HepG2 (cell line): ENCODE results near the gene METTL15.

ENCODE experiments used
- FOXK2 ChIP-seq: fragments of 450-650 bp; IDR thresholded peaks from 2 replicates; pipeline ENCODE4 v1.6.1; 2016
- KDM3A ChIP-seq: IDR thresholded peaks from 2 replicates; pipeline ENCODE4 v1.6.1; 2018; ENCODE audit warnings: low read depth, missing compliant biosample characterization
- MYC ChIP-seq: sonication (generic); formaldehyde crosslinking; IDR thresholded peaks from 2 replicates; pipeline ENCODE4 v1.9.0; 2021; ENCODE audit warnings: missing genetic modification reagents, borderline replicate concordance
- NR2F1 ChIP-seq, 2 experiments: fragments of 450-650 bp in 1 of 2; formaldehyde crosslinking in 1 of 2; IDR thresholded peaks; 2 replicates each; pipeline versions ENCODE4 v1.5.0 to v1.6.1; 2016 to 2020; ENCODE audit warnings: mild to moderate bottlenecking in 1 of 2, missing compliant biosample characterization in 1 of 2, missing genetic modification reagents in 1 of 2, moderate library complexity in 1 of 2
- POLR2AphosphoS2 ChIP-seq: IDR thresholded peaks from 2 replicates; pipeline ENCODE4 v1.6.1; 2011; ENCODE audit warnings: low read depth, low read length, improper control_type of control experiment
- PRMT3 ChIP-seq: sonication (generic); formaldehyde crosslinking; IDR thresholded peaks from 2 replicates; pipeline ENCODE4 v1.8.1; 2022; ENCODE audit warnings: low read depth, mild to moderate bottlenecking, moderate library complexity, missing genetic modification reagents, borderline replicate concordance
- SP1 ChIP-seq, 2 experiments: fragments of 450-650 bp in 1 of 2; sonication (generic) in 1 of 2; formaldehyde crosslinking in 1 of 2; IDR thresholded peaks; 2 replicates each; pipeline versions ENCODE4 v1.4.0 to v1.6.1; 2016 to 2020; ENCODE audit warnings: missing genetic modification reagents in 1 of 2
- TF ChIP-seq, protein P1 (sequence below): sonication (generic); formaldehyde crosslinking; IDR thresholded peaks from 2 replicates; pipeline ENCODE4 v1.4.0; 2020; ENCODE audit warnings: missing genetic modification reagents
- TF ChIP-seq, protein P2 (sequence below), 2 experiments: sonication (generic) in 1 of 2; formaldehyde crosslinking in 1 of 2; IDR thresholded peaks; 2 replicates each; pipeline versions ENCODE4 v1.6.1 to v1.9.0; 2014 to 2022; ENCODE audit warnings: antibody characterized with exemption in 1 of 2, borderline replicate concordance in 1 of 2, inconsistent platforms in 1 of 2, low read depth in 1 of 2, missing genetic modification reagents in 1 of 2
- TF ChIP-seq, protein P3 (sequence below): sonication (generic); formaldehyde crosslinking; IDR thresholded peaks from 2 replicates; pipeline ENCODE4 v1.5.1; 2020; ENCODE audit warnings: mild to moderate bottlenecking, moderate library complexity, missing genetic modification reagents
- TF ChIP-seq, protein P4 (sequence below): sonication (generic); formaldehyde crosslinking; IDR thresholded peaks from 2 replicates; pipeline ENCODE4 v1.5.0; 2020; ENCODE audit warnings: mild to moderate bottlenecking, missing genetic modification reagents, moderate library complexity

DNA sequence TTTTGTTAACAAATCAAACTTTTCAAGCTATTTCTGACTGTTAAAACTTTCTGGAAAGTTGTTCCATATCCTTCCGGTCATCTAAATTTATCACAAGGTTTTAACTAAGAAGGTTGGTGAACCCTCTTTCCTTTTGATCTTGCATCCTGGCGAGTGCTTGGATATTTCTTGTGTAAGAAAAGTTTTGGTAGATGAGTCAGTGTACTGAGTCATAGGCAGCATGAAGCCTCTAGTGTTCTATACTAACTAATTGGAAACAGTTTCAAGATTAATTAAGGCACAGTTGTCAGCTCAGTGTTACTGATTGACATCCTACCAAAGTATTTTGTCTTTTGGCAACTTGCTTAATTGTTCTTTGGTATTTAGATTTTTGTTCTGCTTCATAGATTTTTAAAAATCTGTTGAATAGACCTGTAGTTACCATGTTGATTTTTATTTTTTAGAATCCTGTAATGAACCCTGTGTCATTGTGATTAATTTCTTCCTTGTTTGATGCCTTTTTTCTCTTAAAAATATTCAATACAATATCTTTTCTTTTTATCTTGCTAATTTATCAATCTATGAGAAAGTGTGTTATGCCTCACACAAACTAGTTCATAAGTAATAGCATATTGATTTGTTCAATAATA lies 38.0 kb downstream of the METTL15 start:
- TF ChIP-seq, protein P1, sequence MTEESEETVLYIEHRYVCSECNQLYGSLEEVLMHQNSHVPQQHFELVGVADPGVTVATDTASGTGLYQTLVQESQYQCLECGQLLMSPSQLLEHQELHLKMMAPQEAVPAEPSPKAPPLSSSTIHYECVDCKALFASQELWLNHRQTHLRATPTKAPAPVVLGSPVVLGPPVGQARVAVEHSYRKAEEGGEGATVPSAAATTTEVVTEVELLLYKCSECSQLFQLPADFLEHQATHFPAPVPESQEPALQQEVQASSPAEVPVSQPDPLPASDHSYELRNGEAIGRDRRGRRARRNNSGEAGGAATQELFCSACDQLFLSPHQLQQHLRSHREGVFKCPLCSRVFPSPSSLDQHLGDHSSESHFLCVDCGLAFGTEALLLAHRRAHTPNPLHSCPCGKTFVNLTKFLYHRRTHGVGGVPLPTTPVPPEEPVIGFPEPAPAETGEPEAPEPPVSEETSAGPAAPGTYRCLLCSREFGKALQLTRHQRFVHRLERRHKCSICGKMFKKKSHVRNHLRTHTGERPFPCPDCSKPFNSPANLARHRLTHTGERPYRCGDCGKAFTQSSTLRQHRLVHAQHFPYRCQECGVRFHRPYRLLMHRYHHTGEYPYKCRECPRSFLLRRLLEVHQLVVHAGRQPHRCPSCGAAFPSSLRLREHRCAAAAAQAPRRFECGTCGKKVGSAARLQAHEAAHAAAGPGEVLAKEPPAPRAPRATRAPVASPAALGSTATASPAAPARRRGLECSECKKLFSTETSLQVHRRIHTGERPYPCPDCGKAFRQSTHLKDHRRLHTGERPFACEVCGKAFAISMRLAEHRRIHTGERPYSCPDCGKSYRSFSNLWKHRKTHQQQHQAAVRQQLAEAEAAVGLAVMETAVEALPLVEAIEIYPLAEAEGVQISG (CRISPR knock-in tag), result no peak
- TF ChIP-seq PRMT3 (no peak), POLR2AphosphoS2 (no peak), NR2F1 (CRISPR knock-in tag; IDR thresholded peaks at IDR 0.05) (no peak), MYC (CRISPR knock-in tag) (no peak), FOXK2 (no peak), KDM3A (no peak), SP1 (IDR thresholded peaks at IDR 0.05) (no peak), SP1 (CRISPR knock-in tag; IDR thresholded peaks at IDR 0.05) (no peak)
- TF ChIP-seq, protein P2, sequence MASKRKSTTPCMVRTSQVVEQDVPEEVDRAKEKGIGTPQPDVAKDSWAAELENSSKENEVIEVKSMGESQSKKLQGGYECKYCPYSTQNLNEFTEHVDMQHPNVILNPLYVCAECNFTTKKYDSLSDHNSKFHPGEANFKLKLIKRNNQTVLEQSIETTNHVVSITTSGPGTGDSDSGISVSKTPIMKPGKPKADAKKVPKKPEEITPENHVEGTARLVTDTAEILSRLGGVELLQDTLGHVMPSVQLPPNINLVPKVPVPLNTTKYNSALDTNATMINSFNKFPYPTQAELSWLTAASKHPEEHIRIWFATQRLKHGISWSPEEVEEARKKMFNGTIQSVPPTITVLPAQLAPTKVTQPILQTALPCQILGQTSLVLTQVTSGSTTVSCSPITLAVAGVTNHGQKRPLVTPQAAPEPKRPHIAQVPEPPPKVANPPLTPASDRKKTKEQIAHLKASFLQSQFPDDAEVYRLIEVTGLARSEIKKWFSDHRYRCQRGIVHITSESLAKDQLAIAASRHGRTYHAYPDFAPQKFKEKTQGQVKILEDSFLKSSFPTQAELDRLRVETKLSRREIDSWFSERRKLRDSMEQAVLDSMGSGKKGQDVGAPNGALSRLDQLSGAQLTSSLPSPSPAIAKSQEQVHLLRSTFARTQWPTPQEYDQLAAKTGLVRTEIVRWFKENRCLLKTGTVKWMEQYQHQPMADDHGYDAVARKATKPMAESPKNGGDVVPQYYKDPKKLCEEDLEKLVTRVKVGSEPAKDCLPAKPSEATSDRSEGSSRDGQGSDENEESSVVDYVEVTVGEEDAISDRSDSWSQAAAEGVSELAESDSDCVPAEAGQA (IDR thresholded peaks at IDR 0.05; ENCODE audit: low read depth), result no peak
- TF ChIP-seq, protein P2 (CRISPR knock-in tag; IDR thresholded peaks at IDR 0.05; ENCODE audit: borderline replicate concordance), result no peak
- TF ChIP-seq, protein P3, sequence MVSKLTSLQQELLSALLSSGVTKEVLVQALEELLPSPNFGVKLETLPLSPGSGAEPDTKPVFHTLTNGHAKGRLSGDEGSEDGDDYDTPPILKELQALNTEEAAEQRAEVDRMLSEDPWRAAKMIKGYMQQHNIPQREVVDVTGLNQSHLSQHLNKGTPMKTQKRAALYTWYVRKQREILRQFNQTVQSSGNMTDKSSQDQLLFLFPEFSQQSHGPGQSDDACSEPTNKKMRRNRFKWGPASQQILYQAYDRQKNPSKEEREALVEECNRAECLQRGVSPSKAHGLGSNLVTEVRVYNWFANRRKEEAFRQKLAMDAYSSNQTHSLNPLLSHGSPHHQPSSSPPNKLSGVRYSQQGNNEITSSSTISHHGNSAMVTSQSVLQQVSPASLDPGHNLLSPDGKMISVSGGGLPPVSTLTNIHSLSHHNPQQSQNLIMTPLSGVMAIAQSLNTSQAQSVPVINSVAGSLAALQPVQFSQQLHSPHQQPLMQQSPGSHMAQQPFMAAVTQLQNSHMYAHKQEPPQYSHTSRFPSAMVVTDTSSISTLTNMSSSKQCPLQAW (CRISPR knock-in tag), result no peak
- TF ChIP-seq, protein P4, sequence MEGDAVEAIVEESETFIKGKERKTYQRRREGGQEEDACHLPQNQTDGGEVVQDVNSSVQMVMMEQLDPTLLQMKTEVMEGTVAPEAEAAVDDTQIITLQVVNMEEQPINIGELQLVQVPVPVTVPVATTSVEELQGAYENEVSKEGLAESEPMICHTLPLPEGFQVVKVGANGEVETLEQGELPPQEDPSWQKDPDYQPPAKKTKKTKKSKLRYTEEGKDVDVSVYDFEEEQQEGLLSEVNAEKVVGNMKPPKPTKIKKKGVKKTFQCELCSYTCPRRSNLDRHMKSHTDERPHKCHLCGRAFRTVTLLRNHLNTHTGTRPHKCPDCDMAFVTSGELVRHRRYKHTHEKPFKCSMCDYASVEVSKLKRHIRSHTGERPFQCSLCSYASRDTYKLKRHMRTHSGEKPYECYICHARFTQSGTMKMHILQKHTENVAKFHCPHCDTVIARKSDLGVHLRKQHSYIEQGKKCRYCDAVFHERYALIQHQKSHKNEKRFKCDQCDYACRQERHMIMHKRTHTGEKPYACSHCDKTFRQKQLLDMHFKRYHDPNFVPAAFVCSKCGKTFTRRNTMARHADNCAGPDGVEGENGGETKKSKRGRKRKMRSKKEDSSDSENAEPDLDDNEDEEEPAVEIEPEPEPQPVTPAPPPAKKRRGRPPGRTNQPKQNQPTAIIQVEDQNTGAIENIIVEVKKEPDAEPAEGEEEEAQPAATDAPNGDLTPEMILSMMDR (CRISPR knock-in tag), result no peak
